ENCODE measurements around the gene U2AF1L4.

Gene U2AF1L4

DNA sequence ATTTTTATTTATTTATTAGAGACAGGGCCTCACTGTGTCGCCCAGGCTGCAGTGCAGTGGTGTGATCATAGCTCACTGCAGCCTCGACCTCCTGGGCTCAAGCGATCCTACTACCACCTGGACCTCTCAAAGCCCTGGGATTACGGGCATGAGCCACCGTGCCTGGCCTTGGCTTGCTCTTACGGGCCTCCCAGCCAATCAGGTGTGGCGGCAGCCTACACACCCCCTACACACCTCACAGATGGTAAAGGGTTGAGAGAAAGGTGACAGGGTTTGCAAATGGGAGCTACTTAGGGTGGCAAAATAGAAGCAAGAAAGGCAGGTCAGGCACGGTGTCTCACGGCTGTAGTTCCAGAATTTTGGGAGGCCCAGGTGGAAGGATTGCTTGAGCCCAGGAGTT is 41.9 kb downstream of the U2AF1L4 start:
- H3K9me3 Mint-ChIP-seq = no peaks in the 10 kb centered on the region
- DNase-seq (ENCODE audit: low spot score in 2 of 2) = no peak
- no peak overlapping the region for H3K27ac Mint-ChIP-seq
- no peaks in the 10 kb centered on the region for H3K36me3 Mint-ChIP-seq
- H3K4me3 Mint-ChIP-seq = peak overlapping the region; percentile 92
- no peak for ATAC-seq
- peaks cover 9% of the 10 kb centered on the region for H3K4me1 Mint-ChIP-seq

DNA sequence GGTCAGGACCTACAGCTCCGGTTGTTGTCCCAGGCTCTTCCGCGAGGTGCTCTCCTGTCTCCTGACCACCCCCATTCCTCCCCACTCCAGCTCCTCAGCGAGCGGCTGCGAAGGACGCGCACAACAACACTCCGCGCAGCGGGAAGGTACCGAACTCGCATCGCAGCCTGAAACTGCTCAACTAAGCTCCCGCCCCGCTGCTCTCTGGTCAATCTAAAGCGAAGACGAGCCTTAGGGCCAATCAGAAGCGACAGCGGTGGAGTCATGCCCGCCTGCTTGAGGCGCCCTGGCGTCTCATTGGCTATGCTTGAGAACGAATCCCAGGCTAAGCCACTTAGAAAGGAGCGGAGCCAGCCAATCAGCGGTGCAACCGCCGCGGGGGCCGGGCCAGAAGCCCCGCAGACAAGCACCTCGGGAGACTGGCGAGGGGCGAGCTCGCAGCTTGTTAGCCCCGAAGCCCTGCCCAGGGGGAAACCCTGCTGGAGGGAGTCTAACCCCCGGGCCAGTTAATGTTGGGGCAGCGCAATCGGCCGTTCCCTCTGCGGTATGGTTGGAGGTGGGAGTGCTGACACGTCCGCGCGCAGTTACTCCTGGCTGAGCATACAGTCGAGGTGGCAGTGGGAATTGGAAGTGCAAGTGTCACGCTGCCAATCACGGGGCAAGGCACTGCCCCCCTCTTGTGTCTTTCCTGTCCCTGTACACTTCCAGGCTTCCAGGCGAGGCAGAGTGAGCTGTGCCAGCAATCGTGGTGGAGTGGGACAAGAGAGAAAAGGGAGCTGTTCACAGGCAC is 42.8 kb downstream of the U2AF1L4 start:
- Mint-ChIP-seq H3K27ac (peak overlapping the region; percentile 94), H3K4me3 (peak overlapping the region; percentile 92), H3K9me3 (no peaks in the 10 kb centered on the region), H3K4me1 (peaks cover 9% of the 10 kb centered on the region), H3K36me3 (no peaks in the 10 kb centered on the region)
- ATAC-seq (peak; percentile 100), DNase-seq (ENCODE audit: low spot score in 2 of 2) (peak; percentile 83 to 95)

DNA sequence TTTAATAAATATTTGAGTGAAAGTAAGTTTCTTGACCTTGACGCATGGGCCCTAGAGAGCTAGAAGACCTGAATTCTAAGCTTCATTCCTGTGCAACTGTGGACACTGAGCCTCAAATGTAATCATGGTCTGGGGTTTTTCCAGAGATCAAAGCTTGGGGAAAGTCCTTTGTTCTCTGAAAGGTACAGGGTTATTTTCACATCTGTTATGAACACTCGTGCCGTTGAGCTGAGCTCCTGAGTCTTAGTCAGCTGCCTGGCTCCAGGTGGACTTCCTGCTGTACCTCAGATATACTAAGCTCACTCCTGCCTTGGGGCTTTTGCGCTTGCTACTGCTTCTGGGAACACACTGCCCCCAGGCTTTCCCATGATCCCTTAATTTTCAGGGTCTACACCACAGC is 48.4 kb downstream of the U2AF1L4 start:
- Mint-ChIP-seq H3K9me3 (no peaks in the 10 kb centered on the region), H3K4me1 (peaks cover 9% of the 10 kb centered on the region), H3K36me3 (no peaks in the 10 kb centered on the region), H3K4me3 (no peak overlapping the region), H3K27ac (no peak overlapping the region)
- DNase-seq (ENCODE audit: low spot score in 2 of 2) (no peak), ATAC-seq (peak; percentile 32)

DNA sequence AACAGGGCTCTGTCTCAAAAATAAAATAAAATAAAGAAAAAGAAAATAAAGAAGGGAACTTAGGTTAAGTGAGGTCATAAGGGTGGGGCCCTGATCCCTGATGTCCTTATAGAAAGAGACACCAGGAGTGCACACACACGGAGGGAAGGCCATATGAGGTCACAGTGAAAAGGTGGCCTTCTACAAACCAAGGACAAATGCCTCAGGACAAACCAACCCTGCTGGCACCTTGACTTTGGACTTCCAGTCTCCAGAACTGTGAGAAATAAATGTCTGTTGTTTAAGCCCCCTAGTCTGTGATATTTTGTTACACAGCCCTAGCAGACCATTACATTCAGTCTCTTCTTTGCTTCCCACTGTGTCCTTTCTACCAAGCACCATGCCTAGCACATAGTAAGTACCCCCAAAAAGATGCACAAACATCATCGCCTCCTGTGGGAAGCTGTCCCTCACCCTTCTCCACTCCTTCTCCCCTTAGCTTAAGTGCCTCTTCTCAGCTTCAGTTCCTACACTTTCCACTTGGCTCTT is 49.3 kb downstream of the U2AF1L4 start:
- Mint-ChIP-seq H3K27ac (no peak overlapping the region), H3K4me1 (peaks cover 9% of the 10 kb centered on the region), H3K36me3 (no peaks in the 10 kb centered on the region), H3K9me3 (no peaks in the 10 kb centered on the region), H3K4me3 (no peak overlapping the region)
- no peak for ATAC-seq
- DNase-seq (ENCODE audit: low spot score in 2 of 2) = no peak

DNA sequence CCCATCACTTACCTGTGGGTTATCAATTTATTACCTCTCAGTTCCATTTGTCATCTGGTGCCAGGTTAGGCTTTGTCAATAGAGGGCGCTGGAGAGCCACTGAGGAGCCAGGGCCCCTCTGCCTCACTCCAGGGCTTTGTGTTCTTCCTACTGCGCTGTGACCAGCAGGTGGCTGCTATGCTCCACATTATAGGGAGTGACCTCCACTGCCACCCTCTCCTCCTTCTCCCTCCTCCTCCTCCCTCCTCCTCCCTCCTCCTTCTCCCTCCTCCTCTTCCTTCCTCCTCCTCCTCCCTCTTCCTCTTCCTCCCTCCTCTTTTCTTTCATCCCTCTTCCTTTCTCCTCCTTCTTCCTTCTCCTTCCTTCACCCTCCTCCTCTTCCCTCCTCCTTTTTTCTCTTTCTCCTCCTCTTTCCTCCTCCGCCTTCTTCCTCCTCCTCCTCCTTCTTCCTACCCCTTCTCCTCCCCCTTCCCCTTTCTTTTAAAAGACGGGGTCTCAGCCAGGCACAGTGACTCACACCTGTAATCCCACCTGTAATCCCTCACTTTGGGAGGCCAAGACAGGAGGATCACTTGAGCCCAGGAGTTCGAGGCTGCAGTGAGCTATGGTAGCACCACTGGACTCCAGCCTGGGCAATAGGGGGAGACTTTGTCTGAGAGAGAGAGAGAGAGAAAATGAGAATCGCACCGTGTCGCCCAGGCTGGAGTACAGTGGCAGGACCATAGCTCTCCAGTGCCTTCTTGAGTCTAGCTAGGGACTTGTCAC is 51.2 kb downstream of the U2AF1L4 start:
- Mint-ChIP-seq H3K4me3 (no peak overlapping the region), H3K27ac (peak overlapping the region; percentile 71), H3K36me3 (no peaks in the 10 kb centered on the region), H3K9me3 (no peaks in the 10 kb centered on the region), H3K4me1 (peaks cover 9% of the 10 kb centered on the region)
- peak; percentile 92 to 94 for DNase-seq (ENCODE audit: low spot score in 2 of 2)
- peak; percentile 100 for ATAC-seq

DNA sequence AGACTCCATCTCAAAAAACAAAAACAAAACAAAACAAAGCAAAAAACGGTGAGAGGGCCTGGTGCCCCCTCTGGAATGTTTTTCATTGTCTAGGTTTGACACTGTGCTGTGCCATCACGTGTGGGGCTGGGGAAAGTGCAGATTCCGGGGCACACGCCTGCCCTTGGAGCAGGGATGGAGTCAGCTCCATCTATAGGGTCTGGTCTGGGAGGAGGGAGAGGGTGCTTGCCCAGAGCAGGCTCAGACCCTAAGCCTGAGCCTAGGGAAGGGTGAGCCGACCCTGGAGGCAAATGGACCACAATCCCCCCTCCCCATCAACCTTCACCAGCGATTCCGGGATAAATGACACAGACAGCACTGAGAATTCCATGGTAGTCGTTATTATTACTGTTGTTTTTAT is 51.8 kb downstream of the U2AF1L4 start:
- Mint-ChIP-seq H3K36me3 (no peaks in the 10 kb centered on the region), H3K27ac (peak overlapping the region; percentile 71), H3K4me1 (peaks cover 9% of the 10 kb centered on the region), H3K9me3 (no peaks in the 10 kb centered on the region), H3K4me3 (no peak overlapping the region)
- DNase-seq (ENCODE audit: low spot score in 2 of 2) (no peak), ATAC-seq (peak; percentile 3)

Data from stimulated activated effector memory CD8-positive, alpha-beta T cell treated with anti-CD3 and anti-CD28 coated beads, Interleukin-12 subunit alpha, Interleukin-12 subunit beta, amount 100 ng/mL, for 72 hours (primary cell).